ENCODE data around the gene FAM114A1.
"Not testable (repeated sequence)": the region's sequence is repeated elsewhere in the genome, so short reads cannot be mapped to it uniquely, and the experiment has no call there.

Gene FAM114A1

GRCh38 chr4:38905652-38906385 is 38.2 kb downstream of the FAM114A1 start:
- DNase-seq: no peak

DNA sequence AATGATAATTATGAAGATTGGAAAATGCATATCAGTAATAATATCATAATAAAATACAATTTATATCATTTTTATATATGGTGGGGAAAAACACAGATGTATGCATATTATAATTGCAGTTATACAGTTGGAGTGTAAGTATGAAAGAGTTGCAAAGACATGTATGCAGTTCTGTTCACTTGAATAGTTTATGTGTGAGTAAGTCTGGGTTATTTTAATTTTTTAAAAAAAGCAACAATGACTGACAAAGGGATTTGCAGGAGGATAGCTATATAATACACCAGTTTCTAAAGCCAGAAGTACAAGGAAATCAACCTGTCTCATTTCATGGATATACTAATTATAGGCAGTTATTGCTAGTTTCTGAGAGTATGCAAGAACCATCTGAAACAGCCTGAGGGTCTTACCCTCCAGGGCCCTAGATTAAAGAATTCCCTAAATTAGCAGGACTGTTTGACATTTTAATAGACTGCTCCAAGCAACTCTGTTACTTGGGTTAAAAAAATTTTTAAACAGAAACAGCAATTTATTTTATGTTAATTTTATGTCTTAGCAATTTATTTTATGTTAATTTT is 40.2 kb downstream of the FAM114A1 start:
- DNase-seq: no peak

DNA sequence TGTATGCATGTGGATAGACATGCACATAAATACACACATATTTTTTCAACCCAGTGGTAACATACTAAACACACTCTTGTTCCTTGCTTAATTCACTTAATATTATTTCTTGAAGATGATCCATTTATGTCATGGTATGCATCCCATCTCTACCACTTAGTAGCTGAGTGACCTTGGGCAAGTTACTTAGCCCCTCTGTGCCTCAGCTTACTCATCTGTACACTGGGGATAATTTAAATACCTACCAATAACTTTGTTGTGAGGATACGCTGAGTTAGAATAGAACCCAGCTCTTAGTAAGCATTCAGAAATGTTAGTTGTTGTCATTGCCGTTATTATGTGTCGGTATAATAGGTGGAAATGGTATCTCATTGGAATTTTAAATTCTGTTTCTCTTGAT is 41.4 kb downstream of the FAM114A1 start:
- DNase-seq: no peak

GRCh38 chr4:38911257-38911656 is 43.7 kb downstream of the FAM114A1 start:
- DNase-seq: no peak

DNA sequence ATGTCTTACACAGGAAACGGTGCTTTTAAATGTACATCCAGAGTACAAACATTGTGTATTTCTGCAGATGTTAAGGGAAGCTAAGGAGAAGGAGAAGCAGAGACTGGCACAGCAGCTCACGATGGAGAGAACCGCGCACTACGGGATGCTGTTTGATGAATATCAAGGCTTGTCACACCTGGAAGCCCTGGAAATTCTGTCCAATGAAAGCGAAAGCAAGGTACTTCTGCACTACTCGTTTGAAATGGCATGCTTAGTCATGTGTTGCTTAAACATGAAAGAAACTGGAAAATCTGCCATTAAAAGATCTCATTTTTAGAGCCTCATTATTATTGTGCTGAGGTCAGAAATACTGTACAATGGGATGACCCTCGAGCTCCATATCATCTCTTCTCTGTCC is 47.2 kb downstream of the FAM114A1 start:
- DNase-seq: no peak

DNA sequence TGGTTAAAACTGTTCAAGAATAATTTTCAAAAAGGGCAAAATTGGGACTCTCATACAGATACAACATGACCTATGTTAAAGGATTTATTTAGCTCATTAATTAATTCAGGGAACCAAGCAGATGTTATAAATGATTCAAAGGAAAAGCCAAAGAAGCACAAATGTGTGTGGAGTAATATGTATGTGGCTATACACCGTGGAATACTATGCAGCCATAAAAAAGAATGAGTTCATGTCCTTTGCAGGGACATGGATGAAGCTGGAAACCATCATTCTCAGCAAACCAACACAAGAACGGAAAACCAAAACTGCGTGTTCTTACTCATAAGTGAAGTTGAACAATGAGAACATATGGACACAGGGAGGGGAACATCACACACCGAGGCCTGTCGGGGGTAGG is 48.7 kb downstream of the FAM114A1 start:
- DNase-seq: not testable (repeated sequence)

GRCh38 chr4:38917481-38918025 is 49.9 kb downstream of the FAM114A1 start:
- no peak for DNase-seq

DNA sequence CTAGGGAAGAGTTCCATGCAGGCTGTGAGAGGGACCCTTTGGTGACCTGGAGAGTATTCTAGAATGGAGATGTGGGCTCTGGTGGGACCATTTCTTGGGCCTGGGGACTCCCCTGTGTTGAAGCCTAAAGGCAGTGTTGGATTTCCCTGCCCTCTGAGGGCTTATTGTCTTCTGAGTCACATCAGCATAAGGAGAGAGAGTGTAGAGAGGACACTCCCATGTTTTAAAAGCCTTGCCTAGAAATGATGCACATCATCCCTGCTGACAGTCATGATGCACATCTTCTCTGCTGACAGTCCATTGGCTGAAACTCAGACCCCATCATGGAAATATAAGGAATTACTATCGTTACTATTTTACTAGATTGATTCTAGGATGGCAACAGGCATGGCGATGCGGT is 51.9 kb downstream of the FAM114A1 start:
- no peak for DNase-seq

DNA sequence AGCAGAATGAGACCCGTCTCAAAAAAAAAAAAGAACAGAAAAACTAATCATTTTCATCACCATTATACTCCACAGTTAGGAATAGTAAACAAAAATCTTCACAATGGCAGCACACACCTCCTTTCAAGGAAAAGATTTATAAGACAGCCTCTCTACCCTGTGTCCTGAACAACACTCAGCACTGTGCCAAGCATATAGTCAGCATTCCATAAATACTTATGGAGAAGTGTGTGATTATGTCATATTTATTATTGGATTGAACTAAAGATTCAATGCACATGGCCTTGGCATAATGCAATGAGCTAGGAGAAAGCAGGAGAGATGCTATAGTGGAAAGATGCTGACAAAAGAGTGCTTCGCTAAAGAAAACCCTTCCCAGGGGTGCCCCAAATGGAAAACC is 52.6 kb downstream of the FAM114A1 start:
- no peak for DNase-seq

DNA sequence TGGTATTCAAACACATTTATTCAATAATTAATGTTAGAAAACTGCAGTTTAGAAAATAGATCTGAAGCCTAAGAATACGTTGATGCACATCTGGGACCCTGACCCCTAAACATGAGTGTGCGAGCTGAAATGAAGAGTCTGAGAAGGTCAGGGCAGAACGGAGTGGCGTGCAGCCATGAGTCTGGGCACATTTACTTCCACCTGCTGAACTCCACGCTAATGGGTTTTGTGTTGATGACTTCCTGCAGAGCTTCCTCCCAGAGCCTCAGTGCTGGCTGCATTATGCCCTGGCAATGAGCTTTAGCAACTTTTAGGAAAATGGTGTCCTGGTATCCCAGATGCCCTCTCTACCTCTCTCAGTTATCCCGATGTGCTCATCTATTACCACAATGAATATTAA is 53.1 kb downstream of the FAM114A1 start:
- no peak for DNase-seq

DNA sequence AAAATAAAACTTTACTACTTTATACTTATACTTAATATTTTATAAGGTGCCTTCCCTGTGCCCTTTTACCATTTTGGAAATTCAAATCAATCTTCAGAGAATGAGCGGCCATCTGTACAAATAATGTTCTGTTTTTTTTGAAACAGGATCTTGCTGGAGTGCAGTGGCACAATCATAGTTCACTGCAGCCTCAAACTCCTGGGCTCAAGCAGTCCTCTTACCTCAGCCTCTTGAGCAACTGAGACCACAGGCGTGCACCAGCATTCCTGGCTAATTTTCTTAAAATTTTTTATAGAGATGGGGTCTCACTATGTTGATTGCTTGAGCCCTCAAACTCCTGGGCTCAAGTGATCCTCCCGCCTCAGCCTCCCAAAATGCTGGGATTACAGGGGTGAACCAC is 53.5 kb downstream of the FAM114A1 start:
- DNase-seq: no peak

- no peak for DNase-seq
Observed at GRCh38 chr4:38923746-38924145, 56.1 kb downstream of the FAM114A1 start.

- no peak for DNase-seq
Observed at GRCh38 chr4:38924353-38924752, 56.7 kb downstream of the FAM114A1 start.

GRCh38 chr4:38925492-38926413 is 58.1 kb downstream of the FAM114A1 start:
- no peak for DNase-seq

- DNase-seq: no peak
Observed at GRCh38 chr4:38926896-38927295, 59.3 kb downstream of the FAM114A1 start.

DNA sequence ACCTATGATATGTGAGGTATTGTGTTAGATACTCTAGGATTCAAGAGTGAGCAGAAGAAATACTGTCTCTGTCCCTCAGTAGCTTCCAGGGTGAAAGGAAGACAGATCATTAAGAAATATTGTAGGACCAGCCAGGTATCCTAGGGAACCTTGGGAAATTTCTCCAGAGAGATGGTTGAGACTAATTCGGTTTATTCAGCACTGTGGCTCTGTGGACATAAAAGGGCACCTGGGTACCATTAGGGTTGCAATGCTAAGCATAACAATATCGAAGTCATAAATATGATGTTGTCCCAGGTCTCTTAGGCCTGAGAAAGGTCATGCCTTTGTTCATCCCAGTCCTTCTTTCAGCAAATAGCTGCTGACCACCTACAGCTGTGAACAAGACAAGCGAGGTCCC is 61.0 kb downstream of the FAM114A1 start:
- DNase-seq: no peak

DNA sequence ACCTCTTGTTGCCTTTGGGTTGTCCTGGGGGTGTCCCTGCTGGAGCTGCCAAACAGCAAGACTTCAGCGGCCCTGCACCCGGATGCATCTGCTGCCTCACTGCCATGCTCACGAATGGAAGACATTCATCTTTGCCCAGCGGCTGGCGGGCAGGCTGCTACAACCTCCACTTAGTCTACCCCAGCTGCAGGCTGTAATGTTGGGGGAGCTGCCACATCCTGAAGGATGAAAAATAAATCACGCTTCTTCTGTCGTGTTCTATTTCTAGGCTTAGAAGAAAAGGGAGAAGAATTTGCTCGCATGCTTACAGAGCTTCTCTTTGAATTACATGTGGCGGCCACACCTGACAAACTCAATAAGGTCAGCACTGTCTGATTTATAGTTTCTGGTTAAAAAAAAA is 61.4 kb downstream of the FAM114A1 start:
- no peak for DNase-seq

DNA sequence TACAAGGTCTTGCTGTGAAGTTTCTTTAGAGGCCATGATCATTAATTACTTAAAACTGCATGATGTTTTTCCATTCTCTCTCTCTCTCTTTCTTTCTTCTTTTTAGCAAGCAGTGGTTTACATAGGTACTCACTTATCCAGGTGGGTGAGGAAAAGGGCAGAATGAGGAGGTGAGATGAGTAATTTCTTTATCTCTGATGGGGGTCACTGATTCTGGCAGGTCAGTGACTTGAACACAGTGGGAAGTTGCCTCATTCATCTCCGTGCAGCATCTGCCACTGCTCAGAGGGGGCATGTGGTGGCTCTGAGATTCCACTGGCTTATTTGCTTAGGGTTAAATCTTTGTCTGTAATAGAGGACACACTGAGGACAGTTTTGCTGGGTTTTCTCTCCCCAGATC is 62.6 kb downstream of the FAM114A1 start:
- DNase-seq: no peak

- DNase-seq: no peak
Observed at GRCh38 chr4:38930707-38931106, 63.1 kb downstream of the FAM114A1 start.

DNA sequence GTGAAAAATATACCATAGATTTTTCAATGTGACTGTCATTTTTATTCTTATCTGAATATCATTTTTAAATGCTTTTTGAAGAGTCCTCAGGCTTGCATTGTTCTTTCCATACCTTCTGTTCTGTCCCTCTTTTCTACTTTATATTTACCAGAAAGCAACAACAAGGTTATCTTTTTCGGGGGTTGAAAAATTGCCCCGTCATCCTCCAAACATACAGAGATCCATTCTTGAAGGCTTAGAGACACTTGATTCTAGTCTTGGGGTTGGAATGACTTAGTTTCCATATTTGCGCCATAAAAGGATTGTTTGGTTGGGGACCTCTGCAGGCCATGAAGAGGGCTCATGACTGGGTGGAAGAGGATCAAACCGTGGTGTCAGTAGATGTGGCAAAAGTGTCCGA is 63.5 kb downstream of the FAM114A1 start:
- DNase-seq: no peak

- DNase-seq: no peak
Observed at GRCh38 chr4:38935391-38936073, 67.9 kb downstream of the FAM114A1 start.

GRCh38 chr4:38939165-38939564 is 71.6 kb downstream of the FAM114A1 start:
- no peak for DNase-seq

DNA sequence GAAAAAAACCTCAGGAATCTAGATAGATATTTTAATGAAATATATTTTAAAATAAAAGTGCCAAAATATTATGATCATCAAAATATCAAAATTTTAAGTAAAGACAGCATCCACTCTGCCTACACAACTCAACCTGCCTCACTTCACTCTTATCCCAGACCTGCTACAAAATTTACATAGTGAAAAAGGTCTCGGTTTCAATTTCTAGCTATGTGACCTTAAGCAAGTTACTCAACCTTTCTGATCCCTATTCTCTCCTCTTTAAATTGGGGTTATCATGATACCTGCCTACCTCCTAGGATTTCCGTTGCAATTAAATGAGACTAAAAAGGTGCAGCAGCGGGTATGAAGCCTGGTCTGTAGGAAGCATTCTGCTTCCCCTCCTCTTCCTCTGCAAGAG is 72.9 kb downstream of the FAM114A1 start:
- DNase-seq: no peak
